Activated T-helper 9 cell treated with anti-CD3 and anti-CD28 coated beads, Interleukin-2, amount 50 U/mL, for 16 hours (primary cell): Measurements from ENCODE around the gene KCNA1.

Source experiments
- DNase-seq: peaks from one replicate; pipeline ENCODE4 v3.0.0-alpha.2; 2020; ENCODE audit warnings: low read depth

KCNA1 gene

DNA sequence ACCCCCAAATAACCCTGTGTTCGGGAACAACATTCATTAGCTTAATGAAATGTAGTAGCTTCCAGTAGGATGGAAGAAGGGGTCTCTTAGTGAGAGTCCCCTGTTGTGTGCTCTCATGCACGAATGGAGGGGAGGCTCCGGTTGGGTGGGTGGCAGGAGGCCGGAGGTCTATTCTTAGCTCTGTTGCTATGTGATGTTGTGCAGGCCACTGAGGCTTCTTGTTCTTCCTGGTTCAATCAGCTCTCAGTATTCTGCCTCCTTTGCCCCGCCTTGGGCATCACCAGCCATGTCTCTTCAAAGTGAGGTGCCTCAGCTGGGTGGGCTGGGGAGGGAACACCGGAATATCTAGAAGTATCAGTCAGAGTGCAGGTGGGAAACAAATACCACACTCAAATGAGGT lies 50.8 kb downstream of the KCNA1 start:
- DNase-seq, result no peak

- DNase-seq, result no peak
Observed at GRCh38 chr12:4961311-4961710, 51.6 kb downstream of the KCNA1 start.

DNA sequence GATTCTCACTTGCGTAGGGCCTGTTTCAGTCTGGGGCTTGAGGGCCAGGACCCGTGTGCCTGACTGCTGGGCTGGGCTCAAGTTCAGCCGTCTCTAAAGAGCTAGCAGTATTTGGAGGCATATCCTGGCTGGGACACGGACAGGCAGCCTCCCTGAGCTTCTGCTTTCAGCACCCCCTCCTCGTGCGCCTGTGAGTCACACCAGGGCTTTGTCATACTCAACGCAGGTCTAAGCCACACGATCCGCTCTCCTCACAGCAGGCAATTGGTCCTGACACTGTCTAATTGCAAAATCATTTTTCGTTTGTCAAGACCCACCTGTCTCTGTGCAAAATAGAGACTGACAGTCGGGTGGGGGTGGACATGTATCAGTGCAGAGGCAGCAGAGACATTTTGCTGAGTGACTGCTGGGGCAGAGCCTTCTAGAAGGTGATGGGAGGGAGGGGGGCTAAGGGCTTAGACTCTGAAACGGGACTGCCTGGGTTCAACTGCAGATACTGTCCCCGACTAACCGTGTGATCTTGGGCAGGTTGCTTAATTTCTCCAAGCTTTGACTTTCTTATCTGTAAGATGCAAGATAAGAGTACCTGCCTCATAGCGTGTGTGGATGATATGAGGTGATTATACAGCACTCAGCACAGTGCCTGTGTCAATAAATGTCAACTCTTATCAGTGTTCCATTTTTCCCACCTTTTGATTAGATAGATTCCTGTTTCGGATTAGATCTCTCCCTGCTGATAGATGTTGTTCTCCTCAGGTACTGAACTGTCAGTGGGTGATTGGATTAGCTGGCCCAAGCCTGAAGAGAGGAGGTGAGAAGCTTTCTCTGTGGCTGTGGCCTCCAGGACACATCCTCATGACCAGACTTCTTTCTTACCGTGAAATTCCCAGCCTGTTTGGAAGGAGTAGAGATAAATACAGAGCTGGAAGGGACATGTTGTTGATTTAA lies 53.1 kb downstream of the KCNA1 start:
- no peak for DNase-seq
